8988T (cell line): ENCODE results near the gene EEF1E1.
"Not testable (repeated sequence)": the region's sequence is repeated elsewhere in the genome, so short reads cannot be mapped to it uniquely, and the experiment has no call there.

ENCODE experiments used
- DNase-seq: peaks from one replicate; pipeline ENCODE4 v3.0.0; 2011

EEF1E1 gene

DNA sequence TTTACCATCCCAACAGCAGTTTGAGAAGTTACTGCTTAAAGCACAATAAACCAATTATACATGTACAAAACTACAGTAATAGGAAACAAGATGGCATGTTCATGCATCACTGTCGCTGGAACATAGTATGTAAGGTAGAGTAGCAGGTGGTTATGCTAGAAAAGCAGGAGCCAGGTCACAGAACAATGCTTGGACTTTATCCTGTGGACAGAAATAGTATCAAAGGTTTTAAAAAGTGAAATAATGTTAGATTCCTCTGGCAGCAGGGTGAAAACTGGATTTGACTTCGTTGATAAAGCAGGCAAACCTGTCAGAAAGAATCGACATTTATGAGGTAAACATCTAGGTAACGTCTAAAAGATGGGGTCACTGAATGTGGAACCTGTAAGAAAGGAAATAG is 40.6 kb downstream of the EEF1E1 start:
- no peak for DNase-seq

DNA sequence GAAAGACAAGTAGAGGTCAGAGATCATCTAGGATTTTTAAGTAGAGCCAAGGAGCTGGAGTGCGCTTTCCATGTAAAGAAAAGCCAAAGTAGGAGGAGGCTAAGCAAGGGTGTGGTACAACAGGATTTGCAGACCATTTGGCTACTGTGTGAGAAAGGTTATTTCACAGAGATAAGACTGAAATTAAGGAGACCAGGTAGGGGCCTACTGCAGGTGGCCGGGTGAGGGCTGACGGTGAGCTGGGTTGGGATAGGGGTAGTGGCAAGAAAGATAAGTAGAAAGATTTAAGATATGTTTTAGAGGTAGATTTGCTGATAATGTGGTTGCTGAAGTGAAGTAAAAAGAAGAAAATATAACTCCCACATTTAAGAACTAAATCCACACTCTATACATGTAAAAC is 42.0 kb downstream of the EEF1E1 start:
- DNase-seq: no peak

- DNase-seq: no peak
Measured at GRCh38 chr6:8059129-8059528, 43.2 kb downstream of the EEF1E1 start.

- no peak for DNase-seq
Measured at GRCh38 chr6:8057793-8058192, 44.6 kb downstream of the EEF1E1 start.

- DNase-seq: no peak
Measured at GRCh38 chr6:8057263-8057662, 45.1 kb downstream of the EEF1E1 start.

DNA sequence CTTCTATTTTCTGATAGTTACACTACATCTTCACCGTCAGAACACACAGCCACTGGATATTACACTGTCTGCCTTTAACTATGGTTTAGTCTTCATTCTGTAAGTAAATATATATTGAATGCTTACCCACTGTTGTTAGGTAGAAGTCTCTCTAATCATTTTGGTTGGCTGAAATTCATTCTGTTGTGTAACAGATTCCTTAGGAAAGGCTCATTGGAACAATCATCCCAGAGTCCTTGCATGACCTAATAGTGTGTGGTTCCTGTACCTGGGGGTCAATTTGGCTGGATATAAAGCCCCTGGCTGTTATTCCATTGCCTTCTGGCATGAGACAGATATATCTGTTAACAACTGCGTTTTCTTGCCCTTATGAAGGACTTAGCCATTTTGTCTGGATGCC is 48.1 kb downstream of the EEF1E1 start:
- no peak for DNase-seq

DNA sequence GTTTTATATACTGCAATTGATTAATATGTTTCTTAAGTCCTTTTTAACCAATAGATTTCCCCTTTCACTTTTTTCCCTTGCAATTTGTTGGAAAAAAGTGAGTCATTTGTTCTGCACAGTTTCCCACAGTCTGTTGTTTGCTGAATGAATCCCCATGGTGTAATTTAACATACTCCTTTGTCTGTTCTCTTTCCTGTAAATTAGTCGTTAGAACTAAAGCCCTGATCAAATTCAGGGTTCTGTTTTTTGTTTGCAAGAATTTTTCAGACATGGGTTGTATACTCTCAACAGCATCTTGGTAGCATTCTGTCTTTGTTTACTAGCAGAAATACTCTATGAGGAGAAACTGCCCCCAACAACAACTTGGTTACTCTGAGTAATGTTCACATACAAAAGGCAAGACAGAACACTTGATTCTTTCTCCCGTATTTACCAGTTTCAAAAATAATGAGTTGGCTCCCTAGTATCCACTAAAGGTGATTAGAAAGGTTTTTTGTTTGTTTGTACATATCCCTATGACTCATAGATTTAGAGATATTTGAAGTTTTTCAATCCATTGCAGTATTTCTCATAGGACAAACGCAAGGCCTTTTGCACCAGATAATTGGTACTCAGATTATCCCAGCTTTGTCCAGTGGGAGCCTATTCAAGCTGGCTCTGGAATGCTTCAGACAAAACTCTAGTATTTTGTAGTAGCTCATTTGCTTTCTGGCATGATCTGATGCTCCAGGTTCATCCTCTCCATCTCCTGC is 54.6 kb downstream of the EEF1E1 start:
- DNase-seq: no peak

GRCh38 chr6:8045769-8046168 is 56.6 kb downstream of the EEF1E1 start:
- DNase-seq: not testable (repeated sequence)

DNA sequence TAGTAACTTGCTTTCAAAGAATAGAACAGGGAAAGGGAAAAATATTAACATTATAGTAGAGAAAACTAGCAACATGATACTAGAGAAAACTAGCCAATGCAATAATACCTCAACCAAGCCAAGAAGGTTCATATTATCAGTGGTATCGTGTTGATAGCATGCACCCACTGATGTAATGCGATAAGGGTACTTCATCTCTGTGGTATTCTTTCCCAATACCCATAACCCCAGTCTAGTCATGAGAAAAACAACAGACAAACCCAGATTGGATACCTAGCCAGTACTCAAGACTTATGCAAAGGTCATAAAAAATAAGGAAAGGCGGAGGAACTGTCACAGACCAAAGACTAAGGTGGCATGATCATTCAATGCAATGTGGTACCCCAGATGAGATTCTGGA is 59.1 kb downstream of the EEF1E1 start:
- DNase-seq: no peak

GRCh38 chr6:8041913-8042583 is 60.3 kb downstream of the EEF1E1 start:
- DNase-seq: no peak

- DNase-seq: not testable (repeated sequence)
Measured at GRCh38 chr6:8034107-8034506, 68.2 kb downstream of the EEF1E1 start.

DNA sequence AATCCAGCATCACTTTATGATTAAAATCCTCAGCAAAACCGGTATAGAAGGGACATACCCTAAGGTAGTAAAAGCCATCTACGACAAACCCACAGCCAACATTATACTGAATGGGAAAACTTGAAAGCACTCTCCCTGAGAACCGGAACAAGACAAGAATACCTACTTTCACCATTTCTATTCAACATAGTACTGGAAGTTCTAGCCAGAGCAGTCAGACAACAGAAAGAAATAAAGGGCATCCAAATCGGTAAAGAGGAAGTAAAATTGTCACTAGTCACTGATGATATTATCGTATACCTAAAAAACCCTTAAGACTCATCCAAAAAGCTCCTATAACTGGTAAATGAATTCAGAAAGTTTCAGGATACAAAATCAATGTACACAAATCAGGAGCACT is 71.4 kb downstream of the EEF1E1 start:
- DNase-seq: no peak
